Stomach (tissue), 9 donors: ENCODE measurements around the gene MIF4GD. TPM values are rescaled to one million over a fixed set of nuclear protein-coding genes. Genes with fewer than 3 reads are reported as not detected.

Experiments used
- DNase-seq, 2 donors: peaks; one replicate each; pipeline versions ENCODE4 v3.0.0 to v3.0.0-alpha.2; 2013 to 2019
- H3K27ac ChIP-seq, 5 donors: fragments of 200-600 bp in 4 of 5; sonication (generic) in 4 of 5; one replicate each; pipeline ENCODE4 v1.5.1; 2013 to 2019; ENCODE audit warnings: mild to moderate bottlenecking in 1 of 5, moderate library complexity in 1 of 5
- H3K27me3 ChIP-seq, 3 donors: fragments of 200-600 bp; sonication (generic); one replicate each; pipeline ENCODE4 v1.5.1; 2017 to 2019; ENCODE audit warnings: mixed run types in 1 of 3
- H3K36me3 ChIP-seq, 4 donors: fragments of 200-600 bp; sonication (generic); 1 replicate in 3 of 4; 2 replicates in 1 of 4; pipeline ENCODE4 v1.5.1; 2016 to 2019
- H3K4me1 ChIP-seq, 4 donors: fragments of 200-600 bp; sonication (generic); one replicate each; pipeline ENCODE4 v1.5.1; 2016 to 2019
- H3K4me3 ChIP-seq, 4 donors: fragments of 200-600 bp; sonication (generic) in 3 of 4; one replicate each; pipeline ENCODE4 v1.5.1; 2016 to 2019; ENCODE audit warnings: mild to moderate bottlenecking in 1 of 4
- H3K9me3 ChIP-seq, 4 donors: fragments of 200-600 bp; sonication (generic); one replicate each; pipeline ENCODE4 v1.5.1; 2016 to 2019
- CTCF ChIP-seq, 7 experiments: fragments of 450-650 bp in 4 of 7; fragments of 200-600 bp in 3 of 7; sonication (generic) in 3 of 7; IDR thresholded peaks; one replicate each; pipeline ENCODE4 v1.5.1; 2016 to 2019; ENCODE audit warnings: antibody characterized with exemption in 7 of 7, control low read depth in 2 of 7, mild to moderate bottlenecking in 1 of 7
- EP300 ChIP-seq: sonication (generic); formaldehyde crosslinking; IDR thresholded peaks from one replicate; pipeline ENCODE4 v1.6.1; 2017; ENCODE audit warnings: antibody characterized with exemption
- POLR2A ChIP-seq, 4 donors: fragments of 450-650 bp; IDR thresholded peaks; one replicate each; pipeline ENCODE4 v1.6.1; 2016; ENCODE audit warnings: antibody characterized with exemption in 4 of 4, control low read depth in 2 of 4, mild to moderate bottlenecking in 1 of 4, moderate library complexity in 1 of 4
- POLR2AphosphoS5 ChIP-seq, 3 donors: sonication (generic); formaldehyde crosslinking; IDR thresholded peaks; one replicate each; pipeline ENCODE4 v1.6.1; 2016; ENCODE audit warnings: antibody characterized with exemption in 3 of 3
- WGBS, 5 donors: extraction: QIAGEN DNeasy Blood & Tissue Kit in 3 of 5; methylation state at CpG; one replicate each; pipeline versions ENCODE4 v1.1.5 to v1.1.7; 2013 to 2018; 5-methylcytosine and 5-hydroxymethylcytosine counted together
- intact Hi-C: fragments of 100-400 bp; cut with DNase I; formaldehyde crosslinking; loops from one replicate; pipeline ENCODE4 v1.15.1; 2023; ENCODE audit warnings: low total_unique reads
- polyA plus RNA-seq, 3 donors: library from polyadenylated mRNA; stranded (reverse); fragments of 200-250 nt; gene quantifications; one replicate each; pipeline ENCODE4 v1.2.3, GENCODE V29; 2013
- total RNA-seq, 5 donors: library from RNA; depleted of rRNA; stranded (reverse); fragments of >200 nt; gene quantifications; one replicate each; pipeline versions ENCODE4 v1.1.0 to v1.2.3, GENCODE V29; 2014 to 2016
- donor health status: healthy with polysubstance abuse.
- donor health status: Bipolar disorder and iron deficiency.
- donor health status: healthy.

Gene MIF4GD
- total and polyA plus RNA-seq, 8 donors, result 3.5 to 14.7 (median 11.9) TPM

GRCh38 chr17:75252039-75252816 is 18.8 kb downstream of the MIF4GD start:
- Histone ChIP-seq H3K9me3 (no peaks in the 10 kb centered on the region), H3K36me3 (peaks cover 0 to 16% (median 7%) of the 10 kb centered on the region in 4 donors), H3K4me3 (no peak overlapping the region), H3K4me1 (peaks cover 0 to 40% (median 9%) of the 10 kb centered on the region in 4 donors), H3K27me3 (no peaks in the 10 kb centered on the region), H3K27ac (no peak overlapping the region)
- WGBS, 5 donors, result 86 to 94% (median 91%) methylated on average over 8 of the region's 8 CpGs
- DNase-seq, result no peak
- intact Hi-C loops, result no loop called here
- no peak for TF ChIP-seq EP300
- no peak for TF ChIP-seq POLR2A (IDR thresholded peaks at IDR 0.05)
- TF ChIP-seq CTCF (IDR thresholded peaks at IDR 0.05), result no peak
- TF ChIP-seq POLR2AphosphoS5 (IDR thresholded peaks at IDR 0.05), result no peak

GRCh38 chr17:75250009-75250471 is 21.0 kb downstream of the MIF4GD start:
- intact Hi-C loops, result no loop called here
- Histone ChIP-seq H3K9me3 (no peaks in the 10 kb centered on the region), H3K36me3 (peaks cover 16 to 34% (median 24%) of the 10 kb centered on the region in 4 donors), H3K4me1 (peaks cover 0 to 32% (median 9%) of the 10 kb centered on the region in 4 donors), H3K4me3 (peak overlapping the region in 1 of 4 donors; percentile 0), H3K27ac (peak overlapping the region in 3 of 5 donors; percentile 10 to 51 (median 25)), H3K27me3 (no peaks in the 10 kb centered on the region)
- DNase-seq, result peak; percentile 35 to 40
- WGBS, 5 donors, result 62 to 72% (median 64%) methylated on average over 11 of the region's 11 CpGs
- no peak for TF ChIP-seq EP300
- no peak for TF ChIP-seq POLR2AphosphoS5 (IDR thresholded peaks at IDR 0.05)
- no peak for TF ChIP-seq POLR2A (IDR thresholded peaks at IDR 0.05)
- TF ChIP-seq CTCF (IDR thresholded peaks at IDR 0.05), result no peak

GRCh38 chr17:75249564-75249963 is 21.5 kb downstream of the MIF4GD start:
- Histone ChIP-seq H3K27ac (peak overlapping the region in 2 of 5 donors; percentile 25 to 51), H3K36me3 (peaks cover 20 to 38% (median 28%) of the 10 kb centered on the region in 4 donors)

GRCh38 chr17:75246404-75246803 is 24.6 kb downstream of the MIF4GD start:
- no peak for DNase-seq
- no peaks in the 10 kb centered on the region for H3K27me3 ChIP-seq
- peaks cover 52 to 70% (median 60%) of the 10 kb centered on the region in 4 donors for H3K36me3 ChIP-seq
- no peaks in the 10 kb centered on the region for H3K9me3 ChIP-seq
- H3K27ac ChIP-seq, result no peak overlapping the region
- WGBS, 5 donors, result 93 to 96% (median 94%) methylated on average over 12 of the region's 12 CpGs
- intact Hi-C loops, result no loop called here
- peaks cover 0 to 28% (median 6%) of the 10 kb centered on the region in 4 donors for H3K4me1 ChIP-seq
- TF ChIP-seq CTCF (IDR thresholded peaks at IDR 0.05), result no peak
- H3K4me3 ChIP-seq, result no peak overlapping the region

More at GRCh38 chr17:75249564-75249963, 21.5 kb downstream of the MIF4GD start:
- no peaks in the 10 kb centered on the region for H3K9me3 ChIP-seq
- no peak overlapping the region for H3K4me3 ChIP-seq
- WGBS, 5 donors, result 72 to 82% (median 78%) methylated on average over 4 of the region's 4 CpGs
- H3K27me3 ChIP-seq, result no peaks in the 10 kb centered on the region
- TF ChIP-seq EP300 (no peak), POLR2A (IDR thresholded peaks at IDR 0.05) (no peak), CTCF (IDR thresholded peaks at IDR 0.05) (no peak), POLR2AphosphoS5 (IDR thresholded peaks at IDR 0.05) (no peak)
- intact Hi-C loops, result no loop called here
- peaks cover 0 to 32% (median 9%) of the 10 kb centered on the region in 4 donors for H3K4me1 ChIP-seq
- DNase-seq, result no peak
